ENCODE measurements around the gene ADGRV1. TPM values are rescaled to one million over a fixed set of nuclear protein-coding genes. Genes with fewer than 3 reads are reported as not detected.

ADGRV1 gene
- total and polyA plus RNA-seq, 9 of the 15 experiments (the other 6 are each of a cell fraction or from before 2014, with no cell fraction given): 21.7 to 156 (median 58.2) TPM

DNA sequence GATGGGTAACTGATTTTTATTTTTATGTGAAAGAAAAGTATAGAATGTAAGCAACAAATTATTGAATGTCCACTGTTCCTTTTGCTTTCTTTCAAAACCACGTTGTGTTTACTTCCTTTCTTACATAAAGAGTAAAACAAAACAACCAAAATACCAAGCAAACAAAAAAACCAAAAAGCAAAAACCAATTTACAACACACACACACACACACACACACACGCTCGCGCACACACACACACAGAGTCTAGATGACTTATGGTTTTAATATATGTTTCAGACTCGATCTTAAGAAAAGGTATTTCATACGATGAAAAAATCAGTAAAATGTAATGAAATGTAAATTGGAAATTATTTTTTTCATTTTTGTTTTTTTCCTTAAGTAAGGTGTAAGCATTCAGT is 80.3 kb downstream of the ADGRV1 start (continued):
- TF ChIP-seq MGA (IDR thresholded peaks at IDR 0.05) (no peak), ZBTB33 (CRISPR knock-in tag; IDR thresholded peaks at IDR 0.05) (peak; percentile 57), NCOR1 (IDR thresholded peaks at IDR 0.05) (0 out of 2 replicates have a peak, but pooled peaks have one; percentile 22), HDAC1 (IDR thresholded peaks at IDR 0.05) (peak in 1 of 2 experiments; percentile 27; a peak in 1 of 4 replicates), FOSL1 (tag; conservative IDR thresholded peaks at IDR 0.05) (0 out of 2 replicates have a peak, but pooled peaks have one; percentile 40), ZNF644 (tag; IDR thresholded peaks at IDR 0.05; ENCODE audit: low read depth) (0 out of 2 replicates have a peak, but pooled peaks have one; percentile 62), MAFG (tag; conservative IDR thresholded peaks at IDR 0.05) (peak; percentile 12; the same call in 1 of the 2 replicates), ESRRA (IDR thresholded peaks at IDR 0.05; ENCODE audit: borderline replicate concordance, low read depth) (no peak), NFYB (IDR thresholded peaks at IDR 0.05; ENCODE audit: extremely low read depth, insufficient read length) (no peak), MEIS2 (IDR thresholded peaks at IDR 0.05; ENCODE audit: partially characterized antibody) (peak; percentile 62), ZNF239 (CRISPR knock-in tag; IDR thresholded peaks at IDR 0.05) (no peak)
- TF ChIP-seq, protein P1, sequence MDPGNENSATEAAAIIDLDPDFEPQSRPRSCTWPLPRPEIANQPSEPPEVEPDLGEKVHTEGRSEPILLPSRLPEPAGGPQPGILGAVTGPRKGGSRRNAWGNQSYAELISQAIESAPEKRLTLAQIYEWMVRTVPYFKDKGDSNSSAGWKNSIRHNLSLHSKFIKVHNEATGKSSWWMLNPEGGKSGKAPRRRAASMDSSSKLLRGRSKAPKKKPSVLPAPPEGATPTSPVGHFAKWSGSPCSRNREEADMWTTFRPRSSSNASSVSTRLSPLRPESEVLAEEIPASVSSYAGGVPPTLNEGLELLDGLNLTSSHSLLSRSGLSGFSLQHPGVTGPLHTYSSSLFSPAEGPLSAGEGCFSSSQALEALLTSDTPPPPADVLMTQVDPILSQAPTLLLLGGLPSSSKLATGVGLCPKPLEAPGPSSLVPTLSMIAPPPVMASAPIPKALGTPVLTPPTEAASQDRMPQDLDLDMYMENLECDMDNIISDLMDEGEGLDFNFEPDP (CRISPR knock-in tag; IDR thresholded peaks at IDR 0.05): no peak
- TF ChIP-seq, protein P2, sequence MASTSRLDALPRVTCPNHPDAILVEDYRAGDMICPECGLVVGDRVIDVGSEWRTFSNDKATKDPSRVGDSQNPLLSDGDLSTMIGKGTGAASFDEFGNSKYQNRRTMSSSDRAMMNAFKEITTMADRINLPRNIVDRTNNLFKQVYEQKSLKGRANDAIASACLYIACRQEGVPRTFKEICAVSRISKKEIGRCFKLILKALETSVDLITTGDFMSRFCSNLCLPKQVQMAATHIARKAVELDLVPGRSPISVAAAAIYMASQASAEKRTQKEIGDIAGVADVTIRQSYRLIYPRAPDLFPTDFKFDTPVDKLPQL (IDR thresholded peaks at IDR 0.05; ENCODE audit: extremely low read depth, insufficient read length): no peak

All from K562 (cell line).